ENCODE data around the gene FOXA2. TPM values are rescaled to one million over a fixed set of nuclear protein-coding genes. Genes with fewer than 3 reads are reported as not detected.

The FOXA2 gene
- total RNA-seq, 4 donors from 2014 or later: not detected

DNA sequence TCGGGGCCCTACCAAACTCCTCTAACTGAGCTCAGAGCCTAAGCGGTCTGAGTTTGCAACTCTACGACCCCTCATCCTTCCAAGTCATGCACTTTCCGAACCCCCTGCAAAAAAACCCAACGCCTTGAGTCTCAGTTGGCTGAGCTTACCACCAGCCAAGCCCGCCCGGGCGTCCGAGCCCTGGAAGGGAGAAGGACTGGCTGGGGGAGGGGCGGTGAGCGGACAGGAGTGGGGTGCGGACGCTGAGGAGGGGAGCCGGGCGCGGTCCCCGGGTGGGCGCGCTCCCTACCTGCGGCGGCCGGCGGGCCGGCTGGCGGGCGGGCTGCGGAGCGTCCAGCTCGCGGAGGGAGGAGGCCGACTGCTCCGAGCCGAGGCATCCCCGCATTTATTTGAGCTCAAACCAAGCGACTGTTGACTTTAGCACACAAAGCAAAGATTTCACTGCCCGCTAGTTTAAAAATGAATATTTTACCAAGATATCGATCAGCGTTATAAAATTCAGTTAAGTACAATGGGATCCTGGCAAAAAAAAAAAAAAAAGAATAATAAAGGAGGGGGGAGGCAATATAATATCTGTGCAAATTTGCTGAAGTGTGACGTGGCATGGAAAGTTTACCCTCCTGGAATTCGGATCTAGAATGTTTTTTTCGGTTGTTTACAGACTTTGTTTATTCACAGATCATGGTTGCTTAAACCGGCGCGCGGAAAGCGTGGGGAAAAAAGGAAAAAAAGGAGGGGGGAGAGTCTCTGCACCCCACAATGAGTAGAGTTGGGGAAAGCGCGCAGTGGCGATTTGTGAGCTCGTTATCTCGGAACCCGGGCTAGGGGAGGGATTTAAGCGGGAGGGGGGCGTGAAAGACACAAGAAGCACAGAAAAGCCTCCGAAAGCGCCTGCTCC is 5.9 kb downstream of the FOXA2 start:
- intact Hi-C loops (cut with DNase I): no loop called here
- Histone ChIP-seq H3K4me3 (peak overlapping the region; percentile 7 to 31 (median 20)), H3K4me1 (peaks cover 14 to 43% (median 37%) of the 10 kb centered on the region in 4 donors), H3K27me3 (peaks cover 0 to 100% (median 57%) of the 10 kb centered on the region in 4 donors), H3K36me3 (no peaks in the 10 kb centered on the region), H3K9me3 (no peaks in the 10 kb centered on the region), H3K27ac (replicated peaks in 1 of 4) (no peak overlapping the region)
- no peak for DNase-seq (ENCODE audit: extremely low spot score)
- 4% methylated on average over 44 of the region's 56 CpGs for WGBS
- TF ChIP-seq, protein P1, sequence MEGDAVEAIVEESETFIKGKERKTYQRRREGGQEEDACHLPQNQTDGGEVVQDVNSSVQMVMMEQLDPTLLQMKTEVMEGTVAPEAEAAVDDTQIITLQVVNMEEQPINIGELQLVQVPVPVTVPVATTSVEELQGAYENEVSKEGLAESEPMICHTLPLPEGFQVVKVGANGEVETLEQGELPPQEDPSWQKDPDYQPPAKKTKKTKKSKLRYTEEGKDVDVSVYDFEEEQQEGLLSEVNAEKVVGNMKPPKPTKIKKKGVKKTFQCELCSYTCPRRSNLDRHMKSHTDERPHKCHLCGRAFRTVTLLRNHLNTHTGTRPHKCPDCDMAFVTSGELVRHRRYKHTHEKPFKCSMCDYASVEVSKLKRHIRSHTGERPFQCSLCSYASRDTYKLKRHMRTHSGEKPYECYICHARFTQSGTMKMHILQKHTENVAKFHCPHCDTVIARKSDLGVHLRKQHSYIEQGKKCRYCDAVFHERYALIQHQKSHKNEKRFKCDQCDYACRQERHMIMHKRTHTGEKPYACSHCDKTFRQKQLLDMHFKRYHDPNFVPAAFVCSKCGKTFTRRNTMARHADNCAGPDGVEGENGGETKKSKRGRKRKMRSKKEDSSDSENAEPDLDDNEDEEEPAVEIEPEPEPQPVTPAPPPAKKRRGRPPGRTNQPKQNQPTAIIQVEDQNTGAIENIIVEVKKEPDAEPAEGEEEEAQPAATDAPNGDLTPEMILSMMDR (IDR thresholded peaks at IDR 0.05): no peak
- TF ChIP-seq POLR2AphosphoS5 (IDR thresholded peaks at IDR 0.05): no peak
- TF ChIP-seq EP300 (IDR thresholded peaks at IDR 0.05): no peak
- no peak for TF ChIP-seq POLR2A (IDR thresholded peaks at IDR 0.05; ENCODE audit: low read depth)

DNA sequence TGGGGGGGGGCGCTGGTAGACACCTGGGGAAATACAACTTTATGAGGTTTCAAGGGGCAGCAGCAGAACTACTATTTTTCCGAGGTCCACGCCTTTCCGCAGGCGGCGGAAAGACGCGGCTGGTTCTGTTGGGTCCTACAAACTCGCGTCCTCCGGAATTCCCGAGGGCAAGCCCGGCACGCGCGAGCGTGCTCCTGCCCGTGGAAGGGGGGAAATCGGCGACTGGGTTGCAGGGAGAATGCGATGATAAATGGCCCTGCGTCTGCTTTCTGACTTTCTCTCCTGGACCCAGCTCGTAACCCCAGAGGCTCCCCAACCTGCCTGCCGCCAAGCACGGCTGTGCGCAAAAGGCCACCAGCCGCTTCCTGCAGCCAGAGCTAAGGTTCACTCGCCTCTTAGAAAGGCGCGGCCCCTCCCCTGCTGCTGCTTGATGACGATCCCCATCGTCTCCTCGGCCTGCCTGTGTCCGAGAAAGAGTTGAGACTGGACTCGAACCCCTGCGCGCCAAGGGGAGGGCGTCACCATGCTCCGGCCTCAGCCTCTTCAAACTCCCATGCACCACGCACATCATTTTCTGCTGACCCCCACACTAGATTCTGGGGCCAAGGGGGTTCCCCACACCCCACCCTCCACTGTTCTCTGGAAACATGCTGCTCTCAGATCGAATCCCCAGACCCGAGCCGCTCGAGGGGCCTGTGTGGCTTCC is 6.7 kb downstream of the FOXA2 start:
- Histone ChIP-seq H3K36me3 (no peaks in the 10 kb centered on the region), H3K4me1 (peaks cover 11 to 35% (median 29%) of the 10 kb centered on the region in 4 donors), H3K4me3 (peak overlapping the region in 2 of 4 donors; percentile 21 to 31), H3K27me3 (peaks cover 0 to 100% (median 57%) of the 10 kb centered on the region in 4 donors), H3K27ac (replicated peaks in 1 of 4) (no peak overlapping the region), H3K9me3 (no peaks in the 10 kb centered on the region)
- TF ChIP-seq, protein P1 (IDR thresholded peaks at IDR 0.05): no peak
- no peak for TF ChIP-seq POLR2AphosphoS5 (IDR thresholded peaks at IDR 0.05)
- TF ChIP-seq POLR2A (IDR thresholded peaks at IDR 0.05; ENCODE audit: low read depth): no peak
- no peak for TF ChIP-seq EP300 (IDR thresholded peaks at IDR 0.05)
- WGBS: 4% methylated on average over 30 of the region's 44 CpGs
- intact Hi-C loops (cut with DNase I): no loop called here
- no peak for DNase-seq (ENCODE audit: extremely low spot score)

DNA sequence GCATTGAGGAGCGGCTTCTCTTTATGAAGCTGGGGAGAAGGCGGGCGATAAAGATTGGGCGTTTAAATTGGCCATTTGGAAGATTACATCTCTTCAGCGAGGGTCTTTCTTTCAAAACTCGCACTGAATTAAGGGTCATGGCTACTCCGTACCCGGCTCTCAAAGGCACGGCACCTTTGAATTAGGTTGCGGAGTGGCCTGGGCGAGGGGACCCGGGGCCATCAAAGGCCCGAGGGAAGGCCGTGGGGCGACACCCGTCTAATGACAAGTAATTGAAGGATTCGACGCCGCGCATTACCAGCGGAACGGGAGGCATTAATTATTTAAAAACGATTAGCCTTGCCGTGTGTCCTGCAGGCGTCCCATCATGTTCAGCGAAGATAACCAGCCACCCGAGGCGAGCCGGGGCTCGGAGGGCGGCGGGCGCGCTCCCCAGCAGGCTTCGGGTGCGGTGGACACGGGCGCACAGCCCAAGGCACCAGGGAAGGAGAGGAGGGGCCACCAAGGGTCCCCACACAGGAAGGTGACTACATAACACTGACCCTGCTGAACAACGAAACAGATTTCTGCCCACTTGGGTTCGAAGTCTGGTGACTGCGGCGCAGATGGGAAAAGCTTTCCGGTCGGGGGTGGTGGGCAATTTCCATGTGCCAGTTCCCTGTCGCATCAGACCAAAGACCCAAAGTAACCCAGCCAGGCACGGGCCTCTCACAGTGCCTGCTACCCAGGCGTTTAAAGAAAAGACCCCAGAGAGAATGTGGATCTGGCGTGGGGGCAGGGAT is 7.4 kb downstream of the FOXA2 start:
- H3K4me3 ChIP-seq: no peak overlapping the region
- intact Hi-C loops (cut with DNase I): no loop called here
- H3K9me3 ChIP-seq: no peaks in the 10 kb centered on the region
- TF ChIP-seq, protein P1 (IDR thresholded peaks at IDR 0.05): no peak
- TF ChIP-seq EP300 (IDR thresholded peaks at IDR 0.05): no peak
- TF ChIP-seq POLR2A (IDR thresholded peaks at IDR 0.05; ENCODE audit: low read depth): no peak
- TF ChIP-seq POLR2AphosphoS5 (IDR thresholded peaks at IDR 0.05): no peak
- WGBS: 4% methylated on average over 48 of the region's 48 CpGs
- no peak for DNase-seq (ENCODE audit: extremely low spot score)
- H3K27me3 ChIP-seq: peaks cover 0 to 100% (median 52%) of the 10 kb centered on the region in 4 donors
- H3K4me1 ChIP-seq: peaks cover 5 to 27% (median 22%) of the 10 kb centered on the region in 4 donors
- no peak overlapping the region for H3K27ac ChIP-seq (replicated peaks in 1 of 4)
- no peaks in the 10 kb centered on the region for H3K36me3 ChIP-seq

DNA sequence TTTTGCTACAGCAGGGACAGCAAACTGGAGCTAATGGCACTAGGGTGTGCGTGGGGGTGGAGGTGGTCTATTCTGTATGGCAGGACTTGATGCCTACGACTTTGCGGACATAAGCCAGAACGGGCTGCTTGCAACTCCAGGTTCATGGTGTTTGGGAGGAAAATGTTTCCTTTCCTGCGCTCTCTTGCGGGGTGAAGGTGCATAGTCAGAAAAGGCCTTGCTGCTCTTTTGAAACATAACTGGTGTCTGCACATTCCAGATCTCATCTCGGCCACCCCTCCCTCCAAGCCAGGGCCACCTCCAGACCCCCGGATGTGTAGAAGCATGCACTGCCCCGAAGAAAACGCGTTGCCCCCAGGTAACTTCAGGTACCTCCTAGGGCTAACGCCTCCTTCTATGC is 8.1 kb downstream of the FOXA2 start:
- H3K4me3 ChIP-seq: no peak overlapping the region
- H3K4me1 ChIP-seq: peaks cover 5 to 24% (median 21%) of the 10 kb centered on the region in 4 donors
- 20% methylated on average over 12 of the region's 12 CpGs for WGBS
- no peaks in the 10 kb centered on the region for H3K36me3 ChIP-seq
- TF ChIP-seq, protein P1 (IDR thresholded peaks at IDR 0.05): no peak
- no peak for TF ChIP-seq EP300 (IDR thresholded peaks at IDR 0.05)
- no peak for TF ChIP-seq POLR2AphosphoS5 (IDR thresholded peaks at IDR 0.05)
- no peak for TF ChIP-seq POLR2A (IDR thresholded peaks at IDR 0.05; ENCODE audit: low read depth)
- no peaks in the 10 kb centered on the region for H3K9me3 ChIP-seq
- no peak overlapping the region for H3K27ac ChIP-seq (replicated peaks in 1 of 4)
- DNase-seq (ENCODE audit: extremely low spot score): no peak
- peaks cover 0 to 100% (median 48%) of the 10 kb centered on the region in 4 donors for H3K27me3 ChIP-seq
- intact Hi-C loops (cut with DNase I): no loop called here

Measured in esophagus muscularis mucosa (tissue), 4 donors.